Thymus (tissue), 11 donors: Measurements from ENCODE around the gene PAK4. TPM values are rescaled to one million over a fixed set of nuclear protein-coding genes. Genes with fewer than 3 reads are reported as not detected.

Source experiments
- DNase-seq, 9 donors: peaks; one replicate each; pipeline ENCODE4 v3.0.0-alpha.2; 2013; ENCODE audit warnings: low spot score in 9 of 9, low read depth in 6 of 9, missing footprints in 1 of 9
- H3K27ac ChIP-seq, 2 donors: one replicate each; pipeline ENCODE4 v1.5.1; 2013; ENCODE audit warnings: control low read depth in 1 of 2, low read depth in 1 of 2, low read length in 1 of 2, mild to moderate bottlenecking in 1 of 2, moderate library complexity in 1 of 2
- H3K27me3 ChIP-seq, 2 donors: one replicate each; pipeline ENCODE4 v1.5.1; 2013; ENCODE audit warnings: low read length in 1 of 2; ENCODE audit not compliant: control insufficient read depth in 2 of 2, insufficient read depth in 1 of 2
- H3K36me3 ChIP-seq, 2 donors: one replicate each; pipeline ENCODE4 v1.5.1; 2013; ENCODE audit warnings: low read length in 1 of 2, mild to moderate bottlenecking in 1 of 2, moderate library complexity in 1 of 2; ENCODE audit not compliant: control insufficient read depth in 2 of 2, insufficient read depth in 2 of 2
- H3K4me1 ChIP-seq, 2 donors: one replicate each; pipeline ENCODE4 v1.5.1; 2013; ENCODE audit warnings: low read length in 2 of 2; ENCODE audit not compliant: control insufficient read depth in 2 of 2, insufficient read depth in 2 of 2
- H3K4me3 ChIP-seq, 2 donors: one replicate each; pipeline ENCODE4 v1.5.1; 2013; ENCODE audit warnings: low read length in 2 of 2, control low read depth in 1 of 2, mild to moderate bottlenecking in 1 of 2
- H3K9me3 ChIP-seq, 2 donors: one replicate each; pipeline ENCODE4 v1.5.1; 2013; ENCODE audit warnings: low read length in 1 of 2, mild to moderate bottlenecking in 1 of 2; ENCODE audit not compliant: control insufficient read depth in 2 of 2, insufficient read depth in 1 of 2
- WGBS: extraction: QIAGEN DNeasy Blood & Tissue Kit; methylation state at CpG from one replicate; pipeline ENCODE4 v1.1.7; 2013; 5-methylcytosine and 5-hydroxymethylcytosine counted together
- polyA plus RNA-seq: library from polyadenylated mRNA; stranded (reverse); fragments of 200-250 nt; gene quantifications from one replicate; pipeline ENCODE4 v1.2.3, GENCODE V29; 2013
- total RNA-seq: library from RNA; stranded (reverse); fragments of 120-200 nt; gene quantifications from one replicate; pipeline ENCODE4 v1.2.4, GENCODE V29; 2013
- donor health status: healthy.

PAK4 gene
- total and polyA plus RNA-seq, 2 donors, result 1.9 to 14.4 TPM

GRCh38 chr19:39164289-39164688 is 38.7 kb downstream of the PAK4 start:
- DNase-seq, result no peak
- no peaks in the 10 kb centered on the region for H3K9me3 ChIP-seq
- H3K27me3 ChIP-seq, result no peaks in the 10 kb centered on the region
- 97% methylated on average over 6 of the region's 6 CpGs for WGBS
- no peak overlapping the region for H3K27ac ChIP-seq
- H3K36me3 ChIP-seq, result peaks cover 0 to 7% of the 10 kb centered on the region in 2 donors
- H3K4me1 ChIP-seq, result peaks cover 0 to 3% of the 10 kb centered on the region in 2 donors
- no peak overlapping the region for H3K4me3 ChIP-seq

DNA sequence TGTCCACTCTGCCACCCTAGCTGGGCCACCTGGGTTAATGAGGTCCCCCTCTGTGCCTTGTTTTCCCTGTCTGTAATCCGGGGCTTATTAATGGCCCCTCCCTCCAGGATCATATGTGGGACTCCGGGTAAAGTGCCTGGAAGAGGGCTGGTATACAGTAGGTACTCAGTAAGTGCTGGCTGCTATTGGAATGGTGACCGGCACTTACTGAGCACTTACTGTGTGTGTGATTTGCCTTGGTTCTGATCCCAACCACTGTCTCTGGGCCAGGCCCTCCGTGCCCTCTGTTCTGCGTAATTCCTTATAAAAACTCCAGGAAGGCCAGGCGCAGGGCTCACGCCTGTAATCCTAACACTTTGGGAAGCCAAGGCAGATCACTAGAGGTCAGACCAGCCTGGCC is 40.3 kb downstream of the PAK4 start:
- H3K4me3 ChIP-seq, result no peak overlapping the region
- 97% methylated on average over 7 of the region's 7 CpGs for WGBS
- no peaks in the 10 kb centered on the region for H3K9me3 ChIP-seq
- no peak for DNase-seq
- peaks cover 0 to 3% of the 10 kb centered on the region in 2 donors for H3K4me1 ChIP-seq
- H3K36me3 ChIP-seq, result peaks cover 7 to 19% of the 10 kb centered on the region in 2 donors
- no peaks in the 10 kb centered on the region for H3K27me3 ChIP-seq
- H3K27ac ChIP-seq, result no peak overlapping the region

- Histone ChIP-seq H3K27ac (no peak overlapping the region), H3K9me3 (no peaks in the 10 kb centered on the region), H3K4me3 (no peak overlapping the region), H3K4me1 (peaks cover 0 to 3% of the 10 kb centered on the region in 2 donors), H3K27me3 (no peaks in the 10 kb centered on the region), H3K36me3 (peaks cover 8 to 27% of the 10 kb centered on the region in 2 donors)
- WGBS, result 92% methylated on average over 24 of the region's 24 CpGs
- DNase-seq, result no peak
Measured at GRCh38 chr19:39166571-39167391, 41.2 kb downstream of the PAK4 start.

- Histone ChIP-seq H3K27ac (no peak overlapping the region), H3K4me1 (peaks cover 0 to 3% of the 10 kb centered on the region in 2 donors), H3K27me3 (no peaks in the 10 kb centered on the region), H3K4me3 (no peak overlapping the region), H3K36me3 (peaks cover 8 to 36% of the 10 kb centered on the region in 2 donors), H3K9me3 (no peaks in the 10 kb centered on the region)
- 93% methylated on average over 25 of the region's 25 CpGs for WGBS
- DNase-seq, result no peak
Measured at GRCh38 chr19:39167461-39168257, 42.1 kb downstream of the PAK4 start.

- Histone ChIP-seq H3K4me3 (no peak overlapping the region), H3K4me1 (peaks cover 0 to 3% of the 10 kb centered on the region in 2 donors), H3K27me3 (no peaks in the 10 kb centered on the region), H3K27ac (no peak overlapping the region), H3K36me3 (peaks cover 8 to 44% of the 10 kb centered on the region in 2 donors), H3K9me3 (no peaks in the 10 kb centered on the region)
- no peak for DNase-seq
- 97% methylated on average over 23 of the region's 23 CpGs for WGBS
Measured at GRCh38 chr19:39168258-39169142, 42.9 kb downstream of the PAK4 start.

GRCh38 chr19:39169143-39169810 is 43.7 kb downstream of the PAK4 start:
- H3K4me1 ChIP-seq, result peaks cover 0 to 3% of the 10 kb centered on the region in 2 donors
- no peaks in the 10 kb centered on the region for H3K27me3 ChIP-seq
- 97% methylated on average over 36 of the region's 36 CpGs for WGBS
- no peak overlapping the region for H3K4me3 ChIP-seq
- no peak for DNase-seq
- peaks cover 8 to 52% of the 10 kb centered on the region in 2 donors for H3K36me3 ChIP-seq
- no peak overlapping the region for H3K27ac ChIP-seq
- no peaks in the 10 kb centered on the region for H3K9me3 ChIP-seq

DNA sequence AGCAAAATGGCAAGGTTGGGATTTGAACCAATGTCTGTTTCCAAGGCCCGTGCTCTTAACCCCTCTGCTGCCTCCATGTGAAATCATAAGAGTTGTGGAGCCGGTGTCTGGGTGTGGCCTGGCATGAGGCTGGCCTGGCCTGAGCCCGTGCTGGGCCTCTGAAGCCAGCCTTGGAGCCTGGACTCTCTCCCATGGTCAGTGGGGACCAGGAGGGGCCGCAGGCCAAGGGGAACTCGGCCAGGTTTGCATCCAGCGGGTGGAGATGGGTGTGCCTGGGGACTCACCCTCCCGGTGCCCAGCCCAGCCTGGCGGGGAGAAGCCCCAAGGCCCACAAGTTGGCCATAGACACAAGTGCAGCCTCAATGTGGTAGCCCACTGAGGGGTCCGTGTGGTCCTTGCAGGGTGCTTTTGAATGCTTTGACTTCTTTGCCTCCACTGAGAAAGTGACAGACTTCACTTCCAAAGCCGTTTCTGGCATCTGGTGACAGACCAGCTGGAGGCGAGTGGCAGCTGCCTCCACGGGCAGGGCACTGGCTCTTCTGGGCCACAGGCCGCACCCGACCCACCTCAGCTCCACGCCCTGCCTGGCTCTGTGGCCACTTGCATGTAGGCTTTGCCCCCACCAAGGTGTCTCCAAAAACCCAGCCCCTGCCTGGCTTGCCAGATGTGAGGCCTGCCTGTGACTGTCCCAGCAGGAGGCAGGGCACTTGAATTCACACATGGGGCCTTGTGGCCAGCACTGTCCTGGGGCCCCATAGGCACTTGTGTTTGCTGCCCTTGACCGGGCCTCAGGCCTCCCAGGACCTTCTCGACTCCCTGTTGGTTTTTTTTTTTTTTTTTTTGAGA is 45.0 kb downstream of the PAK4 start:
- no peak overlapping the region for H3K4me3 ChIP-seq
- H3K36me3 ChIP-seq, result peaks cover 10 to 65% of the 10 kb centered on the region in 2 donors
- no peaks in the 10 kb centered on the region for H3K27me3 ChIP-seq
- 97% methylated on average over 17 of the region's 17 CpGs for WGBS
- no peak for DNase-seq
- H3K27ac ChIP-seq, result no peak overlapping the region
- no peaks in the 10 kb centered on the region for H3K9me3 ChIP-seq
- H3K4me1 ChIP-seq, result peaks cover 0 to 3% of the 10 kb centered on the region in 2 donors
